Lower leg skin (tissue), 4 donors: ENCODE measurements around the gene ARHGAP23. TPM values are rescaled to one million over a fixed set of nuclear protein-coding genes. Genes with fewer than 3 reads are reported as not detected.

ENCODE experiments used
- DNase-seq, 2 donors: peaks; one replicate each; pipeline ENCODE4 v3.0.0-alpha.2; 2019; ENCODE audit warnings: low spot score in 2 of 2
- H3K4me3 ChIP-seq: fragments of 200-600 bp; sonication (generic); 2 replicates; pipeline ENCODE4 v1.5.1; 2017; ENCODE audit warnings: mild to moderate bottlenecking, low read depth; ENCODE audit not compliant: poor library complexity, severe bottlenecking
- POLR2A ChIP-seq, 2 donors: fragments of 450-650 bp; IDR thresholded peaks; one replicate each; pipeline ENCODE4 v1.6.1; 2016 to 2017; ENCODE audit warnings: antibody characterized with exemption in 2 of 2, mild to moderate bottlenecking in 1 of 2, moderate library complexity in 1 of 2
- WGBS, 2 donors: methylation state at CpG; one replicate each; pipeline ENCODE4 v1.1.5; 2018; 5-methylcytosine and 5-hydroxymethylcytosine counted together
- intact Hi-C: fragments of 100-400 bp; cut with DNase I; formaldehyde crosslinking; loops from one replicate; pipeline ENCODE4 v1.15.0; 2023; ENCODE audit warnings: low total_unique reads
- total RNA-seq, 4 donors: library from RNA; depleted of rRNA; stranded (reverse); fragments of >200 nt; gene quantifications; one replicate each; pipeline ENCODE4 v1.1.0, GENCODE V29; 2016
- TF ChIP-seq, protein P1 (sequence below), 3 donors: fragments of 450-650 bp; IDR thresholded peaks; one replicate each; pipeline ENCODE4 v1.5.1; 2016; ENCODE audit warnings: antibody characterized with exemption in 3 of 3, mild to moderate bottlenecking in 3 of 3, moderate library complexity in 2 of 3

ARHGAP23 gene
- total RNA-seq, 4 donors from 2014 or later: 127 to 201 (median 149) TPM

DNA sequence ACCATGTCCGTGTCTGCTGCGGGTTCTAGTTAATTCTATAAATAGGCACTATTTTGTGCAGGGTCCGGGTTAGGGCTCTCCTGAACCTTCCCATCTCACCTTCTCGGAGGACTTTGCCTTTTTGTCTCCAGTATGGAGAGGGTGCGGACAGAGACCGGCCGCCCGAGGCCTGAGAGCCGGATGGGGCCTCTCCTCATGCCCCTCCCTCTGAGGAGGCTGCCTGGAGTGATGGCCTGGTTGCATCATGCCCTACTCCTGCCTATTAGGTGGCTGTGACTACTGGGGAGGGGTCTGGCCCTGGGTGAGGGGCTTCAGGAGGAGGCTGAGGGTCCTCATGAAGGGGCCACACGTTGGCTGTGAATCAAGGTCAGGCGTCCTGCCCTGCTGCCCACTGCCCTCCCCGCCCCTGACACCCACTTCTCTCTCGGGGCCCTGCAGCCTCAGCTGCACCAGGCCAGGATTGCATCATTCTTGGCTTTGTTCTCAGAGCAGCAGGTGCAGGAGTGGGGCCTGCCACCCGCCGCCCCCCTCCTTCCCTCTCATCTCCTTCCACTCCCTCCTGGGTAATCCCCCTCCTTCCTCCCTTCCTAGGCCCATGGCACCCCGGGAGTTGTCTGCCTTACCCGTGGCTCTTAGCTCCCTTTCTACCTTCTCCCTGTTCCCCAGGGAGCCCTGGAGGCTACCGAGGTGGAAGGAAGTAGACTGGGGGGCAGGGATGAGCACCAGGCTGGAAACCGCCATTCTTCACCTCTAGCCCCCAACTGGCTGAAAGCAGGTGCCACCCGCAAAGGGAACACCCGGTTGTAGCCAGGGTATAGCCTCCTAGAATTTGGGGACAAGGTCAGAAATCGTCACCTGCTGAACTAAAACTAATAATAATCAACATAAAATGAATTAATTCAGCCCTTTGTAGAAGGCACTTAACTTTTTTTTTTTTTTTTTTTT is 12.7 kb upstream of the ARHGAP23 start:
- WGBS, 2 donors: 29 to 35% methylated on average over 22 of the region's 22 CpGs
- intact Hi-C loops: no loop called here
- H3K4me3 ChIP-seq: no peak overlapping the region
- DNase-seq: no peak
- no peak for TF ChIP-seq POLR2A (IDR thresholded peaks at IDR 0.05)
- TF ChIP-seq, protein P1, sequence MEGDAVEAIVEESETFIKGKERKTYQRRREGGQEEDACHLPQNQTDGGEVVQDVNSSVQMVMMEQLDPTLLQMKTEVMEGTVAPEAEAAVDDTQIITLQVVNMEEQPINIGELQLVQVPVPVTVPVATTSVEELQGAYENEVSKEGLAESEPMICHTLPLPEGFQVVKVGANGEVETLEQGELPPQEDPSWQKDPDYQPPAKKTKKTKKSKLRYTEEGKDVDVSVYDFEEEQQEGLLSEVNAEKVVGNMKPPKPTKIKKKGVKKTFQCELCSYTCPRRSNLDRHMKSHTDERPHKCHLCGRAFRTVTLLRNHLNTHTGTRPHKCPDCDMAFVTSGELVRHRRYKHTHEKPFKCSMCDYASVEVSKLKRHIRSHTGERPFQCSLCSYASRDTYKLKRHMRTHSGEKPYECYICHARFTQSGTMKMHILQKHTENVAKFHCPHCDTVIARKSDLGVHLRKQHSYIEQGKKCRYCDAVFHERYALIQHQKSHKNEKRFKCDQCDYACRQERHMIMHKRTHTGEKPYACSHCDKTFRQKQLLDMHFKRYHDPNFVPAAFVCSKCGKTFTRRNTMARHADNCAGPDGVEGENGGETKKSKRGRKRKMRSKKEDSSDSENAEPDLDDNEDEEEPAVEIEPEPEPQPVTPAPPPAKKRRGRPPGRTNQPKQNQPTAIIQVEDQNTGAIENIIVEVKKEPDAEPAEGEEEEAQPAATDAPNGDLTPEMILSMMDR (IDR thresholded peaks at IDR 0.05): no peak

DNA sequence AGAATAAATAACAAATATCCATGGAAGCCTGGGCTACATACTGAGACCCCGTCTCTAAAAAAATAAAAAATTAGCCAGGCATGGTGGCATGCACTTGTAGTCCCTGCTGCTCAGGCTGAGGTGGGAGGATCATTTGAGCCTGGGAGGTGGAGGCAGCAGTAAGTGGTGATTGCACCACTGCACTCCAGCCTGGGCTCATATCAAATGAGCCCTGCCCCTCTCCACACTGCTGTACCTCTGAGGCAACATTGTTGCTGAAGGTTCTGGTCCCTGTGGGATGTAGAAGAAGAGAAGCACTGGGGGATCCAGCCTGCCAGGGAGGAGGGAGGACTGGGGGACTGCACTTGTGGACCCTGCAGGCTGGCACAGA is 11.4 kb upstream of the ARHGAP23 start:
- TF ChIP-seq POLR2A (IDR thresholded peaks at IDR 0.05): no peak
- TF ChIP-seq, protein P1 (IDR thresholded peaks at IDR 0.05): no peak
- H3K4me3 ChIP-seq: no peak overlapping the region
- no peak for DNase-seq
- WGBS, 2 donors: 61 to 78% methylated on average over 1 of the region's 1 CpG
- intact Hi-C loops: no loop called here

DNA sequence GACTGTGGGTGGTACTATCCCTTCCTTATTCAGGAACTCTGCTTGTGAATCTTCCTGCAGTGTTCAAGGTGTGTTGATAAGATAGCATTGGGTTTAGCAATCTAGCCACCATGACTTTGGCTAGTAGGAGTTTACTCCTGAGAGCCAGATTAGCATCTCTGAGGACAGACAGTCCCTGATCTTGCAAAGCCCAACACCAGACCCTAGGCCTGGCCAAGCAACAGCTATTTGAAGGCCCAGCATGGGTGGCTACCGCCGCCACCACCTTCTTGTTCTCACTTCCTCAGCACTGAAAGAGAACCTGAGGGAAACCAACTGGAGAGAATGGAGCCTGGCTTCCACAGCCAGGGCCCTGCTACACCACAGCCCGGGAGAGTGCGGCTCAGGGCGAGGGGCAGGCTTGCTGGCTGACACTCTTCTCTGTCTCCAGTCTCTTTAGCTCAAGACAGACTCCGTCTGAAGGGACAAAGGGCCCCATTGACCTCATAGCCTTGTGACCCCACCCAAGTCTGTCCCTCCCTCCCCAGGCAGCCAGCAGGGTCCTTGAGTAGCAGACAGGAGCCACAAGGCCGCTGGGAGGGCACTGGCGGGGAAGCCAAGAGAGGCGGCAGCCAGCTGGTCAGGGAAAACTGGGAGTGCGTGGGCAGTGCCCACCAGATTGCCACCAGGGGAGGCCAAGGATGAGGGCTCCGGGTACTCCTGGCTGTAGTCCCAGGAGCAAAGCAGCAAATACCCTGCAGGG is 10.9 kb upstream of the ARHGAP23 start:
- intact Hi-C loops: no loop called here
- TF ChIP-seq, protein P1 (IDR thresholded peaks at IDR 0.05): no peak
- TF ChIP-seq POLR2A (IDR thresholded peaks at IDR 0.05): no peak
- WGBS, 2 donors: 78 to 79% methylated on average over 11 of the region's 11 CpGs
- no peak overlapping the region for H3K4me3 ChIP-seq
- DNase-seq: no peak

DNA sequence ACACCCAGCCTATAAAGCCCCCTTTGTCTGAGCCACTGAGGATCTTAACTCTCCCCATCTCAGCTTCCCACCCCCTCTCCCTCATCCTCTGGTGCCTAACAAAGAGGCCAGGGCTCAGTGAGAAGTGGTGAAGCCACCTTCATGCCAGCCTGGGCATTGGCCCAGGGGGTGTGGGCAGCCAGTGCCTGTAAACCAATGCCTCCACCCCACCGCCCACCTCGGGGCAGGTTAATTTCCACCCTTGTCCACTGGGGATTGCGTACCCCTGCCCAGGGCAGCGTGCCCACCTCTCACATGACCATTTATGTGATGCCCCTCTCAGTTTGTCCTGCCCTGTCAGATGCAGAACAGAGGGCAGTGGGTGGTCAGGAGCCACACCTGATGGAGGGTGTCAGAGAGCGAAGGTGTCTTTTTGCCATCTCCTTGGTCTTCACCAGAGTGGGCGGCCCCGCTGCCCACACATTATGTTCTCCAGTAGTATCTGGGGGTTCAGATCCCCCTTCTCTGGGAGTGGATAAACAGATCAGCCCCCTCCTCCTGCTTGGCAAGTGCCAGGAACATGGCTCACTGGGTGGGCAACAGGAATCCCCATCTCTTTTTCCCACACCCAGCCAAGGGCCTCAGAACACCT is 10.1 kb upstream of the ARHGAP23 start:
- H3K4me3 ChIP-seq: no peak overlapping the region
- no peak for DNase-seq
- WGBS, 2 donors: 79 to 82% methylated on average over 7 of the region's 7 CpGs
- intact Hi-C loops: no loop called here
- no peak for TF ChIP-seq POLR2A (IDR thresholded peaks at IDR 0.05)
- TF ChIP-seq, protein P1 (IDR thresholded peaks at IDR 0.05): no peak

DNA sequence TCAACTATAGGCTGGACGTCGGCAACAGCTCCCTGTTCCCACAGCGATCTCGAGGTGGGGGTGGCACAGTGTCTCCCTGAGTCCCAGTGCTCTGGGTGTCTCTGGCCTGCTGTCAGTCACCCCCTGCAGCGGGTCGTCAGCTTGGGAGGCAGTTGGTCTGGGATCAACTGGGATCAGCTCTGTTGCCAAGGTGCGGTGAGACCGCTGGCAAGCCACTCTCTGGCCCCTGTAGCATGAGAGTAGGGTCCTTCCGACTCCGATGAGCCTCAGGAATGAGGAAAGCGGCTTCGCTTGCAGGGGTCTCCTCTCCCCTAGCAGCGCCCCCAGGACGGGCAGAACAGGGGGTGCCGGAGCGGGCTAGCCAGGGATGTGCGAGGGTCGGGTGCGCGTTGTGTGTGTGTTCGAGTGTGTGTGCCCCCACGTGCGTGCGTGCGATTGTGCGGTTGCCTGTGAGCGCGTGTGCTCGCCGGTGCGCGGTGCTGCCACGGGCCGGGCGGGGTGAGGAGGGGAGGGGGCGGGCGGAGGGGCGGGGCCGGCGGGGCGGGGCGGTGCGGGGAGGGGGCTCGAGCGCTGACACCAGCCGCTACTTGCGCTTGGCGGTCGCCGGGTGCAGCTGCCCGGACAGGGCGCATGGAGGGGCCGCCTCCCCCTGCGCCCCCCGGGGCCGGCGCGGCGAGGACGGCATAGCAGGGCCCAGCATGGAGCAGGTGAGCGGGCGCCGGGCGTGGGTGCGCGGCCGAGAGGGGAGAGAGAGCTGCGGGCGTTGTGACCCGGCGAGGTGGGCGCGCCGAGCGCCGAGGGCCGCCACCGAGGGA is 9.4 kb upstream of the ARHGAP23 start:
- WGBS, 2 donors: 6 to 9% methylated on average over 46 to 59 of the region's 78 CpGs
- TF ChIP-seq, protein P1 (IDR thresholded peaks at IDR 0.05): no peak
- no peak for TF ChIP-seq POLR2A (IDR thresholded peaks at IDR 0.05)
- no peak overlapping the region for H3K4me3 ChIP-seq
- no peak for DNase-seq
- intact Hi-C loops: no loop called here
